ENCODE data around the gene DIAPH3. TPM values are rescaled to one million over a fixed set of nuclear protein-coding genes. Genes with fewer than 3 reads are reported as not detected.

The DIAPH3 gene
- total and polyA plus RNA-seq, 2 donors = 0.80 to 4.5 TPM

GRCh38 chr13:59635589-59635988 is 528.1 kb downstream of the DIAPH3 start:
- Histone ChIP-seq H3K9me3 (ENCODE audit: control insufficient read depth in 2 of 2, insufficient read depth in 1 of 2, low read length in 1 of 2) (no peaks in the 10 kb centered on the region), H3K27me3 (ENCODE audit: control insufficient read depth in 2 of 2, insufficient read depth in 1 of 2, low read length in 1 of 2) (no peaks in the 10 kb centered on the region), H3K36me3 (ENCODE audit: control insufficient read depth in 2 of 2, insufficient read depth in 2 of 2, low read length in 1 of 2) (no peaks in the 10 kb centered on the region), H3K4me1 (ENCODE audit: control insufficient read depth in 2 of 2, insufficient read depth in 2 of 2, low read length in 2 of 2) (no peaks in the 10 kb centered on the region), H3K27ac (ENCODE audit: low read depth in 1 of 2, low read length in 1 of 2) (no peak overlapping the region), H3K4me3 (ENCODE audit: low read length in 2 of 2) (no peak overlapping the region)
- WGBS = 87% methylated on average over 6 of the region's 6 CpGs
- DNase-seq (ENCODE audit: low read depth in 6 of 9, low spot score in 9 of 9) = no peak

- WGBS = 93% methylated on average over 9 of the region's 9 CpGs
Measured at GRCh38 chr13:59633290-59633689, 530.4 kb downstream of the DIAPH3 start.

GRCh38 chr13:59631271-59631670 is 532.5 kb downstream of the DIAPH3 start:
- H3K4me1 ChIP-seq (ENCODE audit: control insufficient read depth in 2 of 2, insufficient read depth in 2 of 2, low read length in 2 of 2) = no peaks in the 10 kb centered on the region
- no peak overlapping the region for H3K27ac ChIP-seq (ENCODE audit: low read depth in 1 of 2, low read length in 1 of 2)
- H3K27me3 ChIP-seq (ENCODE audit: control insufficient read depth in 2 of 2, insufficient read depth in 1 of 2, low read length in 1 of 2) = no peaks in the 10 kb centered on the region
- WGBS = 84% methylated on average over 1 of the region's 1 CpG
- H3K9me3 ChIP-seq (ENCODE audit: control insufficient read depth in 2 of 2, insufficient read depth in 1 of 2, low read length in 1 of 2) = no peaks in the 10 kb centered on the region
- H3K36me3 ChIP-seq (ENCODE audit: control insufficient read depth in 2 of 2, insufficient read depth in 2 of 2, low read length in 1 of 2) = no peaks in the 10 kb centered on the region
- no peak for DNase-seq (ENCODE audit: low read depth in 6 of 9, low spot score in 9 of 9)
- no peak overlapping the region for H3K4me3 ChIP-seq (ENCODE audit: low read length in 2 of 2)

More at GRCh38 chr13:59633290-59633689, 530.4 kb downstream of the DIAPH3 start:
- Histone ChIP-seq H3K27me3 (ENCODE audit: control insufficient read depth in 2 of 2, insufficient read depth in 1 of 2, low read length in 1 of 2) (no peaks in the 10 kb centered on the region), H3K4me1 (ENCODE audit: control insufficient read depth in 2 of 2, insufficient read depth in 2 of 2, low read length in 2 of 2) (no peaks in the 10 kb centered on the region), H3K4me3 (ENCODE audit: low read length in 2 of 2) (no peak overlapping the region), H3K9me3 (ENCODE audit: control insufficient read depth in 2 of 2, insufficient read depth in 1 of 2, low read length in 1 of 2) (no peaks in the 10 kb centered on the region), H3K27ac (ENCODE audit: low read depth in 1 of 2, low read length in 1 of 2) (no peak overlapping the region), H3K36me3 (ENCODE audit: control insufficient read depth in 2 of 2, insufficient read depth in 2 of 2, low read length in 1 of 2) (no peaks in the 10 kb centered on the region)
- no peak for DNase-seq (ENCODE audit: low read depth in 6 of 9, low spot score in 9 of 9)

GRCh38 chr13:59625111-59625510 is 538.6 kb downstream of the DIAPH3 start:
- H3K4me1 ChIP-seq (ENCODE audit: control insufficient read depth in 2 of 2, insufficient read depth in 2 of 2, low read length in 2 of 2) = no peaks in the 10 kb centered on the region
- no peaks in the 10 kb centered on the region for H3K36me3 ChIP-seq (ENCODE audit: control insufficient read depth in 2 of 2, insufficient read depth in 2 of 2, low read length in 1 of 2)
- no peaks in the 10 kb centered on the region for H3K27me3 ChIP-seq (ENCODE audit: control insufficient read depth in 2 of 2, insufficient read depth in 1 of 2, low read length in 1 of 2)
- no peaks in the 10 kb centered on the region for H3K9me3 ChIP-seq (ENCODE audit: control insufficient read depth in 2 of 2, insufficient read depth in 1 of 2, low read length in 1 of 2)
- H3K4me3 ChIP-seq (ENCODE audit: low read length in 2 of 2) = no peak overlapping the region
- 96% methylated on average over 3 of the region's 3 CpGs for WGBS
- no peak overlapping the region for H3K27ac ChIP-seq (ENCODE audit: low read depth in 1 of 2, low read length in 1 of 2)
- DNase-seq (ENCODE audit: low read depth in 6 of 9, low spot score in 9 of 9) = no peak

- H3K36me3 ChIP-seq (ENCODE audit: control insufficient read depth in 2 of 2, insufficient read depth in 2 of 2, low read length in 1 of 2) = no peaks in the 10 kb centered on the region
- 28% methylated on average over 4 of the region's 4 CpGs for WGBS
- H3K27me3 ChIP-seq (ENCODE audit: control insufficient read depth in 2 of 2, insufficient read depth in 1 of 2, low read length in 1 of 2) = no peaks in the 10 kb centered on the region
- no peaks in the 10 kb centered on the region for H3K9me3 ChIP-seq (ENCODE audit: control insufficient read depth in 2 of 2, insufficient read depth in 1 of 2, low read length in 1 of 2)
- no peak for DNase-seq (ENCODE audit: low read depth in 6 of 9, low spot score in 9 of 9)
- no peak overlapping the region for H3K4me3 ChIP-seq (ENCODE audit: low read length in 2 of 2)
- no peak overlapping the region for H3K27ac ChIP-seq (ENCODE audit: low read depth in 1 of 2, low read length in 1 of 2)
- H3K4me1 ChIP-seq (ENCODE audit: control insufficient read depth in 2 of 2, insufficient read depth in 2 of 2, low read length in 2 of 2) = no peaks in the 10 kb centered on the region
Measured at GRCh38 chr13:59623206-59623915, 540.4 kb downstream of the DIAPH3 start.

- no peak for DNase-seq (ENCODE audit: low read depth in 6 of 9, low spot score in 9 of 9)
- Histone ChIP-seq H3K4me1 (ENCODE audit: control insufficient read depth in 2 of 2, insufficient read depth in 2 of 2, low read length in 2 of 2) (no peaks in the 10 kb centered on the region), H3K4me3 (ENCODE audit: low read length in 2 of 2) (no peak overlapping the region), H3K27me3 (ENCODE audit: control insufficient read depth in 2 of 2, insufficient read depth in 1 of 2, low read length in 1 of 2) (no peaks in the 10 kb centered on the region), H3K36me3 (ENCODE audit: control insufficient read depth in 2 of 2, insufficient read depth in 2 of 2, low read length in 1 of 2) (no peaks in the 10 kb centered on the region), H3K27ac (ENCODE audit: low read depth in 1 of 2, low read length in 1 of 2) (no peak overlapping the region), H3K9me3 (ENCODE audit: control insufficient read depth in 2 of 2, insufficient read depth in 1 of 2, low read length in 1 of 2) (peaks cover 0 to 6% of the 10 kb centered on the region in 2 donors)
Measured at GRCh38 chr13:59621773-59622172, 542.0 kb downstream of the DIAPH3 start.

Other genes with a start within 250 kb of the DIAPH3 start
- 26.3 TPM for gene TDRD3, start 233.3 kb upstream of the DIAPH3 start, total RNA-seq
- 18.5 TPM for gene TDRD3, start 233.3 kb upstream of the DIAPH3 start, polyA plus RNA-seq

Measured in thymus (tissue), 11 donors.